ENCODE results near the gene ENGASE. TPM values are rescaled to one million over a fixed set of nuclear protein-coding genes. Genes with fewer than 3 reads are reported as not detected.

The ENGASE gene
- total RNA-seq = 5.2 and 7.2 TPM in 2 replicates

DNA sequence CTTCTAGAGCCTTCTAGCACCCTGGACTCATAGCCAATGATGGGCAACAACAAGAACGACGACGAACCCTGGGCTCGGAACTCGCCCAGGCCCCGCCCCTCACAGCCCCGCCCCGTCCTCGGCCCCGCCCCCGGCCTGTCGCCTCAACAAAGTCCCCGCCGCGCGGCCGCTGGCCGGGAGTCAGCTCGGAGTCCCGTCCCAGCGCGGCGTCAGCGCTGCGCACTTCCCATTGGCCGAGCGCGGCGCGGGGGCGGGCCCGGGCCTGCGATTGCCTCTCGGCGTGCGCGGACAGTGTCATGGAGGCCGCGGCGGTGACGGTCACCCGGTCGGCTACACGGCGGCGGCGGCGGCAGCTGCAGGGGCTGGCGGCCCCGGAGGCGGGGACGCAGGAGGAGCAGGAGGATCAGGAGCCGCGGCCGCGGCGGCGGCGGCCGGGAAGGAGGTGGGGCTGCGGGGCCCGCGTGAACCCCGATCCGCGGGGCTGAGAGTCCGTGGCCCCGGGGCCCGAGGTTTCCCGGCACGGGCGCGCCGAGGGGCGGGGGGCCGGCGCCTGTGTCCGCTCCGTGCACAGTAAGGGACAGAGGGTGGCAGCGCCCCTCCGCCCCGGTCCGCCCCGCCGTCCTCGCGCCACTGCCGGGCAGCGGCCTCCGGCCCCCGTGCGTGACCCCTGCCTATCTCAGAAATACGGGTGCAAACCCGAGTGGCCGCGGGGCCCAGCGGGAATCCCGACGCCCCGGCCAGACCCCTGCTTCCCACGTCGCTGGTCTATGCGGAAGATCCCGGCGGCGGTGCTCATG is at the start of gene ENGASE:
TSS of gene ENGASE (plus strand) at position 176 of the 797 bp plus-strand sequence. CDS start at position 297, 121 bp downstream.

Other genes starting within 250 kb of the ENGASE start
- gene USP36, start 234.0 kb upstream of the ENGASE start, total RNA-seq = 12.9 and 17.2 TPM in 2 replicates
- gene CEP295NL, start 171.6 kb upstream of the ENGASE start, total RNA-seq = not detected in 2 replicates
- gene TIMP2, start 149.4 kb upstream of the ENGASE start, total RNA-seq = 6.2 and 9.9 TPM in 2 replicates
- gene LGALS3BP, start 94.9 kb upstream of the ENGASE start, total RNA-seq = 247 and 265 TPM in 2 replicates
- gene CANT1, start 65.1 kb upstream of the ENGASE start, total RNA-seq = 52.5 and 69.6 TPM in 2 replicates
- 0.46 and 0.99 TPM in 2 replicates for gene C1QTNF1, start 50.7 kb upstream of the ENGASE start, total RNA-seq

Data from airway epithelial cell (primary cell).